Memory B cell (primary cell): Measurements from ENCODE around the gene CSF1.

ENCODE experiments used
- ATAC-seq: fragments of 150-1000 bp; cut with Tn5 transposase; 2 replicates; pipeline ENCODE4 v1.10.0; 2021; ENCODE audit warnings: low read depth, mild to moderate bottlenecking, moderate library complexity
- DNase-seq, 2 donors: peaks; one replicate each; pipeline ENCODE4 v3.0.0; 2022; ENCODE audit warnings: low spot score in 2 of 2
- H3K27ac Mint-ChIP-seq: one replicate; pipeline ENCODE4 v1.8.0; 2022; ENCODE audit warnings: mild to moderate bottlenecking, moderate library complexity, mixed read lengths
- H3K27me3 Mint-ChIP-seq: one replicate; pipeline ENCODE4 v1.8.0; 2022; ENCODE audit warnings: mixed read lengths
- H3K36me3 Mint-ChIP-seq: one replicate; pipeline ENCODE4 v1.8.0; 2022; ENCODE audit warnings: mild to moderate bottlenecking, mixed read lengths
- H3K4me1 Mint-ChIP-seq: one replicate; pipeline ENCODE4 v1.8.0; 2022; ENCODE audit warnings: mixed read lengths
- H3K4me3 Mint-ChIP-seq: one replicate; pipeline ENCODE4 v1.8.0; 2022; ENCODE audit warnings: mild to moderate bottlenecking, moderate library complexity, mixed read lengths
- H3K9me3 Mint-ChIP-seq: one replicate; pipeline ENCODE4 v1.8.0; 2022; ENCODE audit warnings: mixed read lengths

The CSF1 gene

GRCh38 chr1:109974191-109974590 lies 63.5 kb downstream of the CSF1 start:
- ATAC-seq (no peak), DNase-seq (no peak)
- no peaks in the 10 kb centered on the region for H3K4me1 Mint-ChIP-seq
- H3K27ac Mint-ChIP-seq = no peak overlapping the region
- H3K36me3 Mint-ChIP-seq = no peaks in the 10 kb centered on the region
- peaks cover 4% of the 10 kb centered on the region for H3K9me3 Mint-ChIP-seq
- H3K4me3 Mint-ChIP-seq = no peak overlapping the region
- H3K27me3 Mint-ChIP-seq = peaks cover 9% of the 10 kb centered on the region

GRCh38 chr1:109975718-109976117 lies 65.1 kb downstream of the CSF1 start:
- DNase-seq = no peak
- Mint-ChIP-seq H3K4me3 (no peak overlapping the region), H3K9me3 (no peaks in the 10 kb centered on the region), H3K36me3 (no peaks in the 10 kb centered on the region), H3K4me1 (no peaks in the 10 kb centered on the region), H3K27ac (no peak overlapping the region), H3K27me3 (peaks cover 9% of the 10 kb centered on the region)
- no peak for ATAC-seq

- H3K4me3 Mint-ChIP-seq = no peak overlapping the region
- H3K36me3 Mint-ChIP-seq = no peaks in the 10 kb centered on the region
- DNase-seq (no peak), ATAC-seq (no peak)
- no peaks in the 10 kb centered on the region for H3K9me3 Mint-ChIP-seq
- no peak overlapping the region for H3K27ac Mint-ChIP-seq
- peaks cover 12% of the 10 kb centered on the region for H3K27me3 Mint-ChIP-seq
- no peaks in the 10 kb centered on the region for H3K4me1 Mint-ChIP-seq
Observed at GRCh38 chr1:109976762-109977161, 66.1 kb downstream of the CSF1 start.

GRCh38 chr1:109977225-109977624 lies 66.6 kb downstream of the CSF1 start:
- no peaks in the 10 kb centered on the region for H3K9me3 Mint-ChIP-seq
- no peak overlapping the region for H3K27ac Mint-ChIP-seq
- no peaks in the 10 kb centered on the region for H3K4me1 Mint-ChIP-seq
- DNase-seq = no peak
- no peak overlapping the region for H3K4me3 Mint-ChIP-seq
- H3K27me3 Mint-ChIP-seq = peaks cover 12% of the 10 kb centered on the region
- H3K36me3 Mint-ChIP-seq = no peaks in the 10 kb centered on the region
- no peak for ATAC-seq

- Mint-ChIP-seq H3K9me3 (no peaks in the 10 kb centered on the region), H3K27ac (no peak overlapping the region), H3K4me3 (no peak overlapping the region)
Observed at GRCh38 chr1:109977657-109978378, 67.2 kb downstream of the CSF1 start.

GRCh38 chr1:109978761-109979488 lies 68.3 kb downstream of the CSF1 start:
- ATAC-seq (no peak), DNase-seq (no peak)
- Mint-ChIP-seq H3K9me3 (no peaks in the 10 kb centered on the region), H3K27me3 (peaks cover 12% of the 10 kb centered on the region), H3K4me3 (no peak overlapping the region), H3K36me3 (no peaks in the 10 kb centered on the region), H3K27ac (no peak overlapping the region), H3K4me1 (no peaks in the 10 kb centered on the region)

More at GRCh38 chr1:109977657-109978378, 67.2 kb downstream of the CSF1 start:
- Mint-ChIP-seq H3K27me3 (peaks cover 12% of the 10 kb centered on the region), H3K4me1 (no peaks in the 10 kb centered on the region), H3K36me3 (no peaks in the 10 kb centered on the region)
- ATAC-seq (no peak), DNase-seq (no peak)

GRCh38 chr1:109979489-109980091 lies 68.9 kb downstream of the CSF1 start:
- no peaks in the 10 kb centered on the region for H3K4me1 Mint-ChIP-seq
- no peaks in the 10 kb centered on the region for H3K9me3 Mint-ChIP-seq
- H3K27ac Mint-ChIP-seq = no peak overlapping the region
- H3K27me3 Mint-ChIP-seq = peaks cover 12% of the 10 kb centered on the region
- DNase-seq = no peak
- no peaks in the 10 kb centered on the region for H3K36me3 Mint-ChIP-seq
- H3K4me3 Mint-ChIP-seq = no peak overlapping the region
- ATAC-seq = no peak
